ENCODE results near the gene RHBDF2.

RHBDF2 gene

GRCh38 chr17:76479515-76480060, 21.6 kb downstream of the RHBDF2 start:
- no peak for DNase-seq (ENCODE audit: low spot score)

DNA sequence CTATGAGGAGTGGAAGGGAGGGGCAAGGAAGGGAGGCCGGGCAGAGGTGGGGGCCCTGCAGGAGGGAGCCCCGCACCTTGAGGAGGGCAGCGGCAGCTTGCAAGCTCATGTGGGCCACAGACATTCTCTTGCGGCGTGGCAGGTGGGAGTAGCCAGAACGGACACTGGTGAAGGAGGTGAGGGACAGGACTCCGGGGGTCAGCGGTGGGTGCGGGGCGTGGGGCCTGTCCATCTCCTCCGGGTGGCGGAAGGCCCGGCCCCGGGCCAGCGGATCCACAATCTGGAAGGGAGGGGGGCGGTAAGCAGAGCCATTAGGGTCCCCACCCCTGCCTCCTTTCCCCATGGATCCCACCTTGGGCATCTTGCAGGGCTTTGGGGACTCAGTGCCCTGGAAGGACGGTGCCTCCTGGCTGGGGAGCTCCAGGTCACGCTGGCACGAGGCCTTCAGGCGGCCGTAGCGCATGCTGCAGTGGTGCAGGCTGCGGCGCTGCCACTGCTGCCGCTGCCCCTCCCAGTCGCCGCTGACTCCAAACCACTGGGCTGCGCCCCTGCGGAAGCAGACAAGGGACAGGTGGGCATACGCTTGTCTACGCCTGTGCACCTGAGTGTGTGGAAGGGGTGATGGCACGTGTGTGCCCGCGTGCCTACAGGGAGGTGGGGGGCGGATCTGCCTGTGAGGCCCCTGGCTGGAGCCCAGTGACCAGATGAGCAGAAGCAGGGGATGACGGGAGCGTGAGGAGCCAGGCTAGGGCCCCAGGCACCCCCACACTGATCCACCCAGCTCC, 22.3 kb downstream of the RHBDF2 start:
- DNase-seq (ENCODE audit: low spot score): no peak

- no peak for DNase-seq (ENCODE audit: low spot score)
Measured at GRCh38 chr17:76478097-76478496, 23.1 kb downstream of the RHBDF2 start.

DNA sequence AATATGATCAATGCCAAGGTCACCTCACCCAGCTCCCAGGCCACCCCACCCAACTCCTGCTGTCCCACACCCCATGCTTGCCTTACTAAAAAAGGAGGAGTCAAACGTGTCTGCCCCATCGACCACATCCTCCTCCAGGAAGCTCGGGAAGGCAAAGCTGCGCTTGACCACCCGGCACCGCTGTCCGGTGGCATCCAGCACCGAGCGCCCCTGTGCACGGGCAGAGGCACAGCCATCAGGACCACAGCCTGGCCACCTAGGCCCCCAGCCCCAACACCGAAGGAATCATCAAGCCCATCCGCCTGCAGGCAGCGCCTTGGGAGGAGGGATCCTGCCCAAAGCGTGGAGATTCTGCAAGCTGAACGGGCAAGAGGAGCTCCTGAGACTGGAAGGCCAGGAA, 23.6 kb downstream of the RHBDF2 start:
- DNase-seq (ENCODE audit: low spot score): no peak

DNA sequence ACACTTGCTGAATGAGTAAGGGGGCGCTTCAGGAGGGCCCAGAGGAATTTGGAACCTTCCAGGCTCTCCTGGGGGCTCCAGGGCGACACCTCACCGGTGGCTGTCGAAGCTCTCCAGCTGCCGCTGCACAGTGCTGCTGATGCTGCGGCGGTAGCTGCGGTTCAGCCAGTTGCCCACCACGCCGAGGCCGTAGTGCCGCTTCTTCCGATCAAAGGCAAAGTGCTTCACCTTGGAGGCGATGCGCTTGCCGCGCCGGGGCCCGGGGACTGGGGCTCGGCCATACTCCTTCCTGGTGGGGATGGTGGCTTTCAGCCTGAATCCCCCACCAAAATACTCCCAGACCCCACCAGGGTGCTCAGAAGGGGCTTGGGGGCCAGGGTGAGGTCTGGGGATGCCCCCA, 24.5 kb downstream of the RHBDF2 start:
- no peak for DNase-seq (ENCODE audit: low spot score)

DNA sequence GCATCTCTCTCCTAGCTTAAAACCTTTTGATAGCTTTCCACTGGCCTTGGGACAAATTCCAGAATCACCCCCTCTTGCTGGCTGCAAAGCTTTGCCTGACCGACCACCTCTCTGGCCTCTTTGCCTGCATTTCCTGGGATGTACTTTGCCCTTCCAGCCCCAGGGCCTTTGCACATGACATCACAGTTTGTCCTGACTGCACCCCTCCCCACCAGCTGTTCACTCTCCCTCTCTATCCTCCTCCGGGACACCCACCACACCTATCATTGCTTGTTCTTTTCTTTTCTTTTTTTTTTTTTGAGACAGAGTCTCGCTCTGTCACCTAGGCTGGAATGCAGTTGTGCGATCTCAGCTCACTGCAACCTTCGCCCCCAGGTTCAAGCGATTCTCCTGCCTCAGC, 25.9 kb downstream of the RHBDF2 start:
- DNase-seq (ENCODE audit: low spot score): no peak

DNA sequence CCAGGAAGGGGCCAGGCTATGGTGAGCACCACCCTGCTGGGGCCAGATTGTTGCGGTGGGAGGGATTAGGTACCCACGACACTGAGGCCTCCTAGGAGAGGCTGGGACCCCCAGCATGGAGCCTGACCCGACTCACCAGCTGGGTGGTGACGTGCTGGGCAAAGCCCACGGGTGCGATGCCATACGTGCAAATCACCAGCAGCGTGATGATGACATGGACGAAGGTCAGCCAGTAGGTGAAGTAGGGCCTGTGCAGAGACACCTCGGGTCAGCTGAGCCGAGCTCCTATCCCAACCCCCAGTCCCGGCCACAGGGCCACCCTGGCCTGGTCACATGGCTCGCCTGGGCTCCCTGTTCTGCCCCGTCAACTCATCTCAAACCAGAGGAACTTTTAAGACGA, 26.3 kb downstream of the RHBDF2 start:
- no peak for DNase-seq (ENCODE audit: low spot score)

- no peak for DNase-seq (ENCODE audit: low spot score)
Measured at GRCh38 chr17:76474238-76474637, 27.0 kb downstream of the RHBDF2 start.

- no peak for DNase-seq (ENCODE audit: low spot score)
Measured at GRCh38 chr17:76473541-76473985, 27.7 kb downstream of the RHBDF2 start.

DNA sequence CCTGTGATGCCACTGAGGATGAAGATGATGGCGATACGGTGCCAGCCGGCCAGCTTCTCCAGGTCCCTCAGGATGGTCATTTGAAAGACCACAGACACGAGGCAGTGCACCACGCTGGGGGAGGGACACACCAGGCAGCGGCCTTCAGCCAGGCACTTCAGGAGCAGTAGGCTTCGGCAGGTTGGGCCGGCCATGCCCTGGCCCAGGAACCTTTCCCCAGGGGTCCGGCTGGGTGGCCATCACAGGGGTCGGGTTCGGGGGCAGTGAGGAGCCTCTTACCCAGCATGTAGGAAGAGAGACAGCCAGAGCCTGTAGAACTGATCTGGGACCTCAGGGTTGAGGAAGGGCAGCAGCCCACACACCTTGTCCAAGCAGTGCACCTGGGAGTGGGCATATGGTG, 28.5 kb downstream of the RHBDF2 start:
- no peak for DNase-seq (ENCODE audit: low spot score)

DNA sequence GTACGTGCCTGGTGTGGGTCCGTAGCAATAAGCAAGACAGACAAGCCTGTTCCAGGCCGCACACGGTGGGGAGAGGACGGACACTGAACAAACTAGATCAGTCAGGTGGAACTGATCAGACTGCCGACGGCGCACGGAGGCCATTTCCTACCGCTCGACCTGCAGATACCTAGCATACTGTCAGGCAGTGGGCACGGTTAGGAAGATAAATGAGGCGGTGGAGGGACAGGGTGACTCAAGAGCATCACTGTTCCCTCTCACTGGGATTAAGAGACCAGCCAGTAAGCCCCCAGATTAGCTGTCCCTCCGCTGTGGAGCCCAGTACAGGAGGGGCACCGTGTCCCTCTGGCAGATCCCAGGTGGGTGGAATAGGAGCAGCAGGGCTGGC, 29.0 kb downstream of the RHBDF2 start:
- no peak for DNase-seq (ENCODE audit: low spot score)

- DNase-seq (ENCODE audit: low spot score): no peak
Measured at GRCh38 chr17:76471498-76472257, 29.5 kb downstream of the RHBDF2 start.

DNA sequence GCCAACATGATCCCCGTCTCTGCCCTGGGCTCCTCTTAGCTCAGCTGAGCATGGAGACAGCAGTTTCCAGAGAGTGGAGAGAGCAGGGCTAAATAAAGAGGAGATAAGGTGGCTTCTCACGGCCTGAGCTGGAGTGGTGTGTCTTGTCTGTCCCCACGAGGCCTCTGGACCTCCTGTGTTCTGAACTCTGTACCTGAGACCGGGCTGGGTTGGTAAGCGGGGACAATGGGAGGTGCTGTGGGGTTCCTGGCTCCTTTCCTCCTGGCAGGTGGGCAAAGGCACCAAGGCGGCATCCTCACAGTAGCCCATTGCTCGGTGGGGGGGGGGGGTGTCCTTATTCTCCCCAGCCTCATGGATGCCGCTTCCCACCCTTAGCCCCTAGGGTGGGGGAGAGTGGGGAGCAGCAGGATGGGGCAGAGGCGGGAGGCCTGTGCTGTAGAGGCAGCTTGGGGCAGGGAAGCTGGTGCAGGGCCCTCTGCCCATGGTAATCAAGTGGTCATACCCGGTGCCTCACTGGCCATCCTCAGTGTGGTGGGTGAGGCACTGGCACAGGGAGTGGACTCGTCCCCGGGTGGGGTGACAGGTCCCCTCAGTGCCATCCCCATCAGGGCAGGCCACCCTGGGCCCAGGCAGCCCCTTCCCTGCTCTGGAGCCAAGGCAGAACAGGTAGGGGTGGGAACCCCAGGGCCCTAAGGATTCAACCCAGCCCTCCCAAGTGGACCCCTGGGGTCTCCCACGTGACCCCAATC, 31.1 kb downstream of the RHBDF2 start:
- DNase-seq (ENCODE audit: low spot score): no peak

DNA sequence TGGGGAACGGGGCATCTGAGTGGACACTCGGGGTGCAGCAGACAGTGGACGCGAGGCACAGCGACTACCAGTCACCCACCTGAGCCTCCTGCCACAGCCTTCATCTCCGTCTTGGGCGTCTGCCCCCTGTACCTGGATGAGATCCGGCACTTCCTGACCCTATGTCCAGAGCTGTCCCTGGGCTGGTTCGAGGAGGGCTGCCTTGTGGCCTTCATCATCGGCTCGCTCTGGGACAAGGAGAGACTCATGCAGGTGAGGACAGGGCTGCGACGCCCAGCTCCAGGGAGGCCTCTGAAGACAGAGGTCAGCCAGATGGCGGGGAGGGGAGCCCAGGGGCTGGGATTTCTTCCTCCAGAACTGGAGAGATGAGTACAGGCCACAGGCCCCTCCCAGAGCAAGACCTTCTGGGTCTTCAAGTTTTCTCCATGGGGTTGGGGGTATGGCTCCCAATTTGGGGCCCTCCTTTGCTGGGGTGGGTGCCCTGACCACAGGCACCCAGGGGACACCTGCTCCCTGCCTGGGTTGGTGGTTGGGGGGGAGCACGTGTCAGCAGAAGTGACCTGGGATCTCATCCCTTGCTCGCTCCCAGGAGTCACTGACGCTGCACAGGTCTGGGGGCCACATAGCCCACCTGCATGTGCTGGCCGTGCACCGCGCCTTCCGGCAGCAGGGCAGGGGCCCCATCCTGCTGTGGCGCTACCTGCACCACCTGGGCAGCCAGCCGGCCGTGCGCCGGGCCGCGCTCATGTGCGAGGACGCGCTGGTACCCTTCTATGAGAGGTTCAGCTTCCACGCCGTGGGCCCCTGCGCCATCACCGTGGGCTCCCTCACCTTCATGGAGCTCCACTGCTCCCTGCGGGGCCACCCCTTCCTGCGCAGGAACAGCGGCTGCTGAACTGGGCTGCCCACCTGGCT, 31.9 kb downstream of the RHBDF2 start:
- no peak for DNase-seq (ENCODE audit: low spot score)

DNA sequence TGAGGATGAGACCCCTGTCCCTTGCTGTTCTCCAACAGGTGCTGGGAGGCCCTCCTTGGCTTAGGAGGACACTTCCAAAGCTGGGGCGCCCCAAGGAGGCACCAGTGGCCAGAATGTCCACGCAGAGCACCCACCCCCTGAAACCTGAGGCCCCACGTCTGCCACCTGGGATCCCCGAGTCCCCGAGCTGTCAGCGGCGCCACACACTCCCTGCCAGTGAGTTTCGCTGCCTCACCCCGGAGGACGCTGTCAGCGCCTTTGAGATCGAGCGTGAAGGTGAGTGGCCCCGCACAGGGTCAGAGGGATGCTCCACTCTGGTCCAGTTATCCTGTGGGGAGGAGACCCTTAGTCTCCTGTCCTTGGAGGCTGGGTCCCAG, 32.6 kb downstream of the RHBDF2 start:
- no peak for DNase-seq (ENCODE audit: low spot score)

GRCh38 chr17:76467809-76468633, 33.2 kb downstream of the RHBDF2 start:
- no peak for DNase-seq (ENCODE audit: low spot score)

GRCh38 chr17:76467366-76467765, 33.9 kb downstream of the RHBDF2 start, which contains the start of gene AANAT:
Gene AANAT, plus strand, starts transcription at chr17:76467603. Its CDS starts 1,144 bp downstream, at chr17:76468747.
- DNase-seq (ENCODE audit: low spot score): no peak

DNA sequence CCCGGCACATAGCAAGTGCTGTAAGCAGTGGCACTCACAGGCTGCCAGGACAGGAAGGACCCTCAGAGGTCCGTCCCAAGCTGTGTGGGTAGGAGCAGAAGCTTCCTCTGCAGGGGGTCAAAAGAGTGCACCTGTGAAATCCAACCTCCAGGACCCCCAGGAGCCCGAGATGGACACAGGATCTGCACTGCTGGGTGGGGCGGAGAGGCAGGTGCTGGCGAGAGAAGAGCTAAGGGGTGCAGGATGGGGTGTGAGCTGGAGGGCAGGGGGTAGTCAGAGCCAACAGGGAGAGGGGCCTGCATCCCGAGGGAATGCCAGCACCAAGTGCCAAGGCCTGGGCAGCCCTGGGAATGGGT, 34.5 kb downstream of the RHBDF2 start:
- DNase-seq (ENCODE audit: low spot score): no peak

DNA sequence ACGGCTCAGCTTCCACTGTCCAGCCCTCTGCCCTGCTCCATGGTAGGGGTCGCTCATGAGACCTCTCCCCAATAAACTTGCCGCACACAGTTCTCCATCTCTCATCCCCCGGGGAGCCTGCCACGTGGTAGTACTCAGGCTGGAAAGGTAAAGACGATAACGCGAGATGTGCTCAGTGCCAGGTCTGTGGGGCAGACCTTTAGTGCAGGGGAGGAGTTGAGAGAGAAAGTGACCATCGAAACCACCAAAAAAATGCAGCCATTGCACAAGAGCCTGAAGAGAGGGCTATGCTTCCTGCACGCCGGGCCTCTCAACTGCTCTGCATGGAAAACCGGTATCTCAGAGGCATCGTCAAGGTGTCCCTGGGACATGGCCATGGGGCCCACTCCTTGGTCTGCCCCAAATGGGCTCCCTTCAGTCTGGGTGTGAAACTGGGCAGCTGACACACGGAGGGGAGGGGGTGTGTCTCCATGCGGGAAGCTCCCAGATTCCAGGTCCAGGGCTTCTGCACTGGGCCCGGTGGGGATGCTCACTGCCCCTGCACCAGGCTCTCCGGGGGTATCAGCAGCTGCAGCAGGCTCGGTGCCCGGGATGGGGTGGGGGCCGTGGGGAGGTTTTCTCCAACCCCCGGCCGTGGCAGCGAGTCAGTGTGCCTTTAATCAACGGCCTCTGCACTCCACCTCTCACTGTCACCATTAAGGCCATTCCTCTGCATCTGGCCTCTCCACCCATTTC, 38.5 kb downstream of the RHBDF2 start:
- DNase-seq (ENCODE audit: low spot score): no peak

Data from RKO (cell line).